ENCODE results near the gene PIP5K1B.

Gene PIP5K1B

DNA sequence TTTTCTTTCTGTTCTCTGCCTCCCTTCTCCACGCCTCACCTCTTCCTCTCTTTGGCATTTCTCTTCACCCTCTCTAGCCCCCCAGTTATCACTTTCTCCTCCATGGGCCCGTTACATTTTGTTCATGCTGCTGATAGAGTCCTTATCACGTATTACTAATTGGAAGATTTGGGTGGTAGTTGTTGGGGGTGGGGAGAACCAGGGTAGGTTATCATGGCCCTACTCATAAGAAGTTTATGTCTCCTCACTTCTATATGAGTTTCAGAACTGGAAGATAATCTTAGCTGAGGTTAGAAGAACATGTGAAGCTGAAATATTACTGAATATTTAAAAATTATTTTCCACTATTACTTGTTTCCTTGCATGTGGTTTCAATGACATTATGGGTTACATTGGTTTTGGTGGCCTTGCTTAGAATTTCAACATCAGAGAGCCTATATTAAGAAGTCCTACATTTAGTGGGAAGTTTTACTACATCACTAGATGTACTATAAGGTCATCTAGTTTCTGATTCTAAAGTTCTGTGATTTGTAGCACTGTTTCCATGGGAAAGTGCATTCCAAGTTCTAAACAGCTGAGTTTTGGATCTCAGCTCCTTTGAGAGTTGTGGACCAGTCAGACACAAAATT is 36.8 kb downstream of the PIP5K1B start:
- no peak overlapping the region for H3K4me3 ChIP-seq (ENCODE audit: low read depth in 1 of 2, low read length in 2 of 2)
- no peaks in the 10 kb centered on the region for H3K36me3 ChIP-seq (ENCODE audit: control insufficient read depth in 1 of 2, insufficient read depth in 2 of 2, low read length in 2 of 2)
- H3K27me3 ChIP-seq (ENCODE audit: low read depth, low read length), result no peaks in the 10 kb centered on the region
- H3K27ac ChIP-seq (ENCODE audit: low read length), result peak overlapping the region; percentile 74
- peaks cover 0 to 4% of the 10 kb centered on the region in 2 donors for H3K4me1 ChIP-seq (ENCODE audit: control insufficient read depth in 1 of 2, insufficient read depth in 2 of 2, low read length in 2 of 2)
- no peaks in the 10 kb centered on the region for H3K9me3 ChIP-seq (ENCODE audit: control insufficient read depth in 1 of 2, low read length in 2 of 2)

GRCh38 chr9:68742333-68742730 is 37.3 kb downstream of the PIP5K1B start:
- H3K9me3 ChIP-seq (ENCODE audit: control insufficient read depth in 1 of 2, low read length in 2 of 2), result no peaks in the 10 kb centered on the region
- H3K4me1 ChIP-seq (ENCODE audit: control insufficient read depth in 1 of 2, insufficient read depth in 2 of 2, low read length in 2 of 2), result peaks cover 0 to 5% of the 10 kb centered on the region in 2 donors
- H3K4me3 ChIP-seq (ENCODE audit: low read depth in 1 of 2, low read length in 2 of 2), result no peak overlapping the region
- H3K27me3 ChIP-seq (ENCODE audit: low read depth, low read length), result no peaks in the 10 kb centered on the region
- H3K27ac ChIP-seq (ENCODE audit: low read length), result no peak overlapping the region
- H3K36me3 ChIP-seq (ENCODE audit: control insufficient read depth in 1 of 2, insufficient read depth in 2 of 2, low read length in 2 of 2), result no peaks in the 10 kb centered on the region

DNA sequence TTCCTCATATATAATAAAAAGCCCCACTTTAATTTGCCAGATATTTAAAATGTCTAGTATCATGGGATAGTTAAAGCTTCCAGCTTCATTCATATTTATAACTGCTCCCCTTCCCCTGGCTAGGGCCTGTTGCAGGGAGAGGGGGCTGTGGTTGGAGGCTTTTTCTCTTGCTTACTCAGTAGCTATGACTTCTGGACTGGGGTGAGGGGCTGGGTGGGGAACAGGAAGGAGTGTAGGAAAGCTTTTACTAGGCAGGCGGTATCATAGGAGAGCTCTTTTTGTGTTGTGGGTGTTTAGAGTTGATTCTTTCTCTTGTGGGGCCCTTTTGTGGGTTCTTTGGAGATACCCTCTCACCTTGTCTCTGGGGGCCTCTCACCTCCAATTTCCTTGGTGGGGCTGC is 39.4 kb downstream of the PIP5K1B start:
- no peaks in the 10 kb centered on the region for H3K9me3 ChIP-seq (ENCODE audit: control insufficient read depth in 1 of 2, low read length in 2 of 2)
- H3K4me1 ChIP-seq (ENCODE audit: control insufficient read depth in 1 of 2, insufficient read depth in 2 of 2, low read length in 2 of 2), result peaks cover 0 to 5% of the 10 kb centered on the region in 2 donors
- H3K36me3 ChIP-seq (ENCODE audit: control insufficient read depth in 1 of 2, insufficient read depth in 2 of 2, low read length in 2 of 2), result no peaks in the 10 kb centered on the region
- no peak overlapping the region for H3K27ac ChIP-seq (ENCODE audit: low read length)
- no peaks in the 10 kb centered on the region for H3K27me3 ChIP-seq (ENCODE audit: low read depth, low read length)
- H3K4me3 ChIP-seq (ENCODE audit: low read depth in 1 of 2, low read length in 2 of 2), result no peak overlapping the region

DNA sequence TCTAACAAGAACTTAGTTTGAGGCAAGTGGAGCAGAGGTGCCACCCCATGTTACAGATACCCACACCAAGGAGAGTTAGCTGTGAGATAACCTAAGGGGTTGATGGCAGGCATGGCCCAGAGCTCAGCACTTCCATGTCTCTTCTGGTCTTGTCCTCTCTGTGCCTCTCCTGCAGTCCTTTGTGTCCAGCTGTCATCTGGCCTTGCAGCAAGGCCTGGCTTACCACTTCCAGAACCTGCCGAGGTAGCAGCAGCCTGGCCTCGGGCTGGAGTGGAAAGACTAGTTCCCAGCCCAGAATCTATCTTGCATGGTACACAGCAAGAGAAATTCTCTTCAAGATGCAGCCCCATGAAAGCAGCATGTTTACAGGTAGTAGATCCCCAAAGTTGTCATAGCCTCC is 41.5 kb downstream of the PIP5K1B start:
- Histone ChIP-seq H3K4me1 (ENCODE audit: control insufficient read depth in 1 of 2, insufficient read depth in 2 of 2, low read length in 2 of 2) (peaks cover 0 to 5% of the 10 kb centered on the region in 2 donors), H3K27ac (ENCODE audit: low read length) (peak overlapping the region; percentile 52), H3K4me3 (ENCODE audit: low read depth in 1 of 2, low read length in 2 of 2) (no peak overlapping the region), H3K27me3 (ENCODE audit: low read depth, low read length) (no peaks in the 10 kb centered on the region), H3K36me3 (ENCODE audit: control insufficient read depth in 1 of 2, insufficient read depth in 2 of 2, low read length in 2 of 2) (no peaks in the 10 kb centered on the region), H3K9me3 (ENCODE audit: control insufficient read depth in 1 of 2, low read length in 2 of 2) (no peaks in the 10 kb centered on the region)

- peak overlapping the region; percentile 52 for H3K27ac ChIP-seq (ENCODE audit: low read length)
- H3K9me3 ChIP-seq (ENCODE audit: control insufficient read depth in 1 of 2, low read length in 2 of 2), result no peaks in the 10 kb centered on the region
- H3K4me3 ChIP-seq (ENCODE audit: low read depth in 1 of 2, low read length in 2 of 2), result peak overlapping the region in 1 of 2 donors; percentile 38
- H3K27me3 ChIP-seq (ENCODE audit: low read depth, low read length), result no peaks in the 10 kb centered on the region
- H3K36me3 ChIP-seq (ENCODE audit: control insufficient read depth in 1 of 2, insufficient read depth in 2 of 2, low read length in 2 of 2), result no peaks in the 10 kb centered on the region
- peaks cover 0 to 5% of the 10 kb centered on the region in 2 donors for H3K4me1 ChIP-seq (ENCODE audit: control insufficient read depth in 1 of 2, insufficient read depth in 2 of 2, low read length in 2 of 2)
Measured at GRCh38 chr9:68747043-68747533, 42.0 kb downstream of the PIP5K1B start.

- H3K27ac ChIP-seq (ENCODE audit: low read length), result no peak overlapping the region
- no peaks in the 10 kb centered on the region for H3K9me3 ChIP-seq (ENCODE audit: control insufficient read depth in 1 of 2, low read length in 2 of 2)
Measured at GRCh38 chr9:68749135-68749534, 44.1 kb downstream of the PIP5K1B start.

DNA sequence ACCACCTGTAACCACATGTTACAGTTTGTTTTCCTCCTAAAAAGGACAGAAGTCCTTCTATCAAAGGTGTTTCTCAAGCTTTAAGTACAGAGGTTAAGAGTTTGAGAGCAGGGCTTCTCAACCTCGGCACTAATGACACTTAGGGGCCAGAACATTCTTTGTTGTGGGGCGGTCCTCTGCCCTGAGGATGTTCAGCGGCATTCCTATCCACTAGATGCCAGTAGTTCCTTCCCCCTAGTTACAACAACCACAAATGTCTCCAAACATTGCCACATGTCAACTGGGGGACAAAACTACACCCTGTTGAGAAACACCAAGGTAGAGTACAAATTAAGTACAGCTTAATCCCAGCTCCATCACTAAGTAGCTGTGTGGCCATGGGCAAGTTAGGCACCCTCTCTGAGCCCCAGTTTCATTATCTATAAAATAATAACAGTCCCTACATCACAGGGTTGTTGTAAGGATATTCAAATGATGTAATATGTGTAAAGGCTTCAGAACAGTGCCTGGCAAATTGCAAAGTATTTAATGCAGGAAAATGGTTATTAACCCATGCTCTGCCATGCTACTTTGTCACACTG is 44.6 kb downstream of the PIP5K1B start:
- Histone ChIP-seq H3K27me3 (ENCODE audit: low read depth, low read length) (no peaks in the 10 kb centered on the region), H3K4me3 (ENCODE audit: low read depth in 1 of 2, low read length in 2 of 2) (no peak overlapping the region), H3K27ac (ENCODE audit: low read length) (no peak overlapping the region)

More at GRCh38 chr9:68749135-68749534, 44.1 kb downstream of the PIP5K1B start:
- H3K4me3 ChIP-seq (ENCODE audit: low read depth in 1 of 2, low read length in 2 of 2), result no peak overlapping the region
- H3K27me3 ChIP-seq (ENCODE audit: low read depth, low read length), result no peaks in the 10 kb centered on the region
- H3K36me3 ChIP-seq (ENCODE audit: control insufficient read depth in 1 of 2, insufficient read depth in 2 of 2, low read length in 2 of 2), result no peaks in the 10 kb centered on the region
- peaks cover 0 to 5% of the 10 kb centered on the region in 2 donors for H3K4me1 ChIP-seq (ENCODE audit: control insufficient read depth in 1 of 2, insufficient read depth in 2 of 2, low read length in 2 of 2)

DNA sequence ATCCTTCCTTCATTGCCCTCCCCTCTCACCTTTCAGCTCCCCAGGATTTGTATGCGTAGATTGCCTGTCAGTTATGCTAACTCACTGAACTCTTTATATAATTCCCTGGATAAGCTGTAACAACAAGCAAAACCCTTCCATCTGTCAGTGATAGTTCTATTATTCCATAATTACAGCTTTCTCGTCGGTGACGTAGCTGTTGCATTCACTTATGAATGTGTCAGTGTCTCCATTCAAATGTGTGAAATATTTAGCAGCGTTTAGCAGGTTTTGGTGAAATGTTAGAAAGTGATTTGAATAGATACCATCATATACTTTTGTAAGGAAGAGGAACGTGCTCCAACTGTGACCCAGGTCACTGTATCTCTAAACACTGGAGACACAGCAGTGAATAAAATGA is 45.2 kb downstream of the PIP5K1B start:
- no peaks in the 10 kb centered on the region for H3K36me3 ChIP-seq (ENCODE audit: control insufficient read depth in 1 of 2, insufficient read depth in 2 of 2, low read length in 2 of 2)
- H3K4me1 ChIP-seq (ENCODE audit: control insufficient read depth in 1 of 2, insufficient read depth in 2 of 2, low read length in 2 of 2), result peaks cover 0 to 5% of the 10 kb centered on the region in 2 donors
- no peaks in the 10 kb centered on the region for H3K9me3 ChIP-seq (ENCODE audit: control insufficient read depth in 1 of 2, low read length in 2 of 2)
- no peak overlapping the region for H3K27ac ChIP-seq (ENCODE audit: low read length)
- H3K27me3 ChIP-seq (ENCODE audit: low read depth, low read length), result no peaks in the 10 kb centered on the region
- H3K4me3 ChIP-seq (ENCODE audit: low read depth in 1 of 2, low read length in 2 of 2), result no peak overlapping the region

More for the DNA sequence above, 44.6 kb downstream of the PIP5K1B start:
- Histone ChIP-seq H3K4me1 (ENCODE audit: control insufficient read depth in 1 of 2, insufficient read depth in 2 of 2, low read length in 2 of 2) (peaks cover 0 to 5% of the 10 kb centered on the region in 2 donors), H3K36me3 (ENCODE audit: control insufficient read depth in 1 of 2, insufficient read depth in 2 of 2, low read length in 2 of 2) (no peaks in the 10 kb centered on the region), H3K9me3 (ENCODE audit: control insufficient read depth in 1 of 2, low read length in 2 of 2) (no peaks in the 10 kb centered on the region)

DNA sequence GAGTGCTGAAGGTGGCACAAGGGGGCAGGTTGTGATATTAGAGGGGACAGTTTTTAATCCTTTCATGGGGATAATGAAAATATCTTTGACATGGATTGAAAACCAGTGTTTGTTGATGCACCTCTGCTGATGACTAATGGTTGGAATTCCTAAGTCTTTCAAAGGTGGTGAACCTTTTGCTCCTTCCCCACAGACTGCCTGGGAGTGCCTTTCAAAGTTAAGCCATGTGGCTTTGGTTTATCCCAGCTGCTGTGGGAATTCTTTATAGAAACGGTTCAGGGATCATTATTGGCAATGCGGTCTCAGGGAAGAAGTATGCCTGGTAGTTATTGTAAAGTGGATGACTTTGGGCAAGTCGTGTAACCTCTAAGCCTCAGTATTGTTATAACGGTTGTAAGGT is 45.7 kb downstream of the PIP5K1B start:
- no peak overlapping the region for H3K4me3 ChIP-seq (ENCODE audit: low read depth in 1 of 2, low read length in 2 of 2)
- no peaks in the 10 kb centered on the region for H3K36me3 ChIP-seq (ENCODE audit: control insufficient read depth in 1 of 2, insufficient read depth in 2 of 2, low read length in 2 of 2)
- H3K4me1 ChIP-seq (ENCODE audit: control insufficient read depth in 1 of 2, insufficient read depth in 2 of 2, low read length in 2 of 2), result peaks cover 0 to 5% of the 10 kb centered on the region in 2 donors
- H3K27me3 ChIP-seq (ENCODE audit: low read depth, low read length), result no peaks in the 10 kb centered on the region
- H3K27ac ChIP-seq (ENCODE audit: low read length), result no peak overlapping the region
- no peaks in the 10 kb centered on the region for H3K9me3 ChIP-seq (ENCODE audit: control insufficient read depth in 1 of 2, low read length in 2 of 2)

GRCh38 chr9:68751556-68751955 is 46.5 kb downstream of the PIP5K1B start:
- no peaks in the 10 kb centered on the region for H3K36me3 ChIP-seq (ENCODE audit: control insufficient read depth in 1 of 2, insufficient read depth in 2 of 2, low read length in 2 of 2)
- H3K4me3 ChIP-seq (ENCODE audit: low read depth in 1 of 2, low read length in 2 of 2), result no peak overlapping the region
- no peaks in the 10 kb centered on the region for H3K27me3 ChIP-seq (ENCODE audit: low read depth, low read length)
- no peaks in the 10 kb centered on the region for H3K9me3 ChIP-seq (ENCODE audit: control insufficient read depth in 1 of 2, low read length in 2 of 2)
- peaks cover 0 to 4% of the 10 kb centered on the region in 2 donors for H3K4me1 ChIP-seq (ENCODE audit: control insufficient read depth in 1 of 2, insufficient read depth in 2 of 2, low read length in 2 of 2)
- no peak overlapping the region for H3K27ac ChIP-seq (ENCODE audit: low read length)

DNA sequence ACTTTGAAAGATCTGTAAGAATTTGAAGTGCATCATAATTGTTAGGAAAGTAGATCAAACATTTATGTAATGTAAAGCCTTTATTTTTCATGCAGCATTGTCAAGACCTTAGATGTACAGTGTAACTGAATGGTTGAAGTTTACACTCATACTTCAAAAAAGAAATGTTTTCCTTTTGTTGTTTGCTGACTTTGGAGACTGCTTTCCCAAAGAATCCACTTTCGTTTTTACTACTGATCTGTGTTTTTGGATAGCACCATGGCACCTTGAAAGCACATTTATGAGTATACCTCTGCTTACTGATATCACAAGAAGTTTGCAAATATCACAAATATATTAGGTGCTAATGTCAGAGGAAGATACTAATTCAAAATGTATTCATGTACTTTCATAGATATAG is 50.0 kb downstream of the PIP5K1B start:
- no peaks in the 10 kb centered on the region for H3K4me1 ChIP-seq (ENCODE audit: control insufficient read depth in 1 of 2, insufficient read depth in 2 of 2, low read length in 2 of 2)
- no peaks in the 10 kb centered on the region for H3K27me3 ChIP-seq (ENCODE audit: low read depth, low read length)
- H3K9me3 ChIP-seq (ENCODE audit: control insufficient read depth in 1 of 2, low read length in 2 of 2), result no peaks in the 10 kb centered on the region
- H3K36me3 ChIP-seq (ENCODE audit: control insufficient read depth in 1 of 2, insufficient read depth in 2 of 2, low read length in 2 of 2), result no peaks in the 10 kb centered on the region
- H3K27ac ChIP-seq (ENCODE audit: low read length), result no peak overlapping the region
- no peak overlapping the region for H3K4me3 ChIP-seq (ENCODE audit: low read depth in 1 of 2, low read length in 2 of 2)
